ENCODE results near the gene PLCB3. TPM values are rescaled to one million over a fixed set of nuclear protein-coding genes. Genes with fewer than 3 reads are reported as not detected.
A peak's percentile ranks its signal among the peaks of the same experiment; 100 is the strongest.

PLCB3 gene
- polyA plus RNA-seq, 1 donor from 2014 or later = 2.1 TPM

DNA sequence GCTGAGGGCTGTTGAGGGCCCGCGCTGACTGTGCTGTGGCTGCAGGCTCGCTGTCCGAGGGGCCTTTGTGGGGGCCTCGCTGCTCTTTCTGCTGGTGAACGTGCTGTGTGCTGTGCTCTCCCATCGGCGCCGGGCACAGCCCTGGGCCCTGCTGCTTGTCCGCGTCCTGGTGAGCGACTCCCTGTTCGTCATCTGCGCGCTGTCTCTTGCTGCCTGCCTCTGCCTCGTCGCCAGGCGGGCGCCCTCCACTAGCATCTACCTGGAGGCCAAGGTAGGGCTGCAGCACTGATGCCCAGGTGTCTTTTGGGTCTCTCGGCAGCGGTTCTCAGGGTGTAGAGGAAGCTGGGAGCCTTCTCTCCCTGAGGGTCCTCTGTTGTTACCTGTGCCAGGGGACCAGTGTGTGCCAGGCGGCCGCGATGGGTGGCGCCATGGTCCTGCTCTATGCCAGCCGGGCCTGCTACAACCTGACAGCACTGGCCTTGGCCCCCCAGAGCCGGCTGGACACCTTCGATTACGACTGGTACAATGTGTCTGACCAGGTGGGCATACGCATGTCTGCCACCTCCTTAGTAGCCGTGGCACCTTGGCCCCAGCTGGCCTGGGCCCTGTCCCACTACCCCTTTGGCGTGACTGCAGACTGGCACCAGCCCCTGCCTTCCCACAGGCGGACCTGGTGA is 36.5 kb downstream of the PLCB3 start:
- H3K9me2 ChIP-seq (ENCODE audit: insufficient read depth, low read length) = no peaks in the 10 kb centered on the region
- peak overlapping the region; percentile 90 for H3K4me3 ChIP-seq (ENCODE audit: low read length)
- no peaks in the 10 kb centered on the region for H3K36me3 ChIP-seq (ENCODE audit: insufficient read depth, low read length)
- peaks cover 11% of the 10 kb centered on the region for H3K79me2 ChIP-seq (replicated peaks; ENCODE audit: insufficient read depth, low read length)
- H3K9ac ChIP-seq (ENCODE audit: low read length) = no peak overlapping the region
- H2AFZ ChIP-seq (ENCODE audit: low read depth, low read length) = no peak overlapping the region
- H3K27ac ChIP-seq (ENCODE audit: low read length) = no peak overlapping the region
- TF ChIP-seq, protein P1, sequence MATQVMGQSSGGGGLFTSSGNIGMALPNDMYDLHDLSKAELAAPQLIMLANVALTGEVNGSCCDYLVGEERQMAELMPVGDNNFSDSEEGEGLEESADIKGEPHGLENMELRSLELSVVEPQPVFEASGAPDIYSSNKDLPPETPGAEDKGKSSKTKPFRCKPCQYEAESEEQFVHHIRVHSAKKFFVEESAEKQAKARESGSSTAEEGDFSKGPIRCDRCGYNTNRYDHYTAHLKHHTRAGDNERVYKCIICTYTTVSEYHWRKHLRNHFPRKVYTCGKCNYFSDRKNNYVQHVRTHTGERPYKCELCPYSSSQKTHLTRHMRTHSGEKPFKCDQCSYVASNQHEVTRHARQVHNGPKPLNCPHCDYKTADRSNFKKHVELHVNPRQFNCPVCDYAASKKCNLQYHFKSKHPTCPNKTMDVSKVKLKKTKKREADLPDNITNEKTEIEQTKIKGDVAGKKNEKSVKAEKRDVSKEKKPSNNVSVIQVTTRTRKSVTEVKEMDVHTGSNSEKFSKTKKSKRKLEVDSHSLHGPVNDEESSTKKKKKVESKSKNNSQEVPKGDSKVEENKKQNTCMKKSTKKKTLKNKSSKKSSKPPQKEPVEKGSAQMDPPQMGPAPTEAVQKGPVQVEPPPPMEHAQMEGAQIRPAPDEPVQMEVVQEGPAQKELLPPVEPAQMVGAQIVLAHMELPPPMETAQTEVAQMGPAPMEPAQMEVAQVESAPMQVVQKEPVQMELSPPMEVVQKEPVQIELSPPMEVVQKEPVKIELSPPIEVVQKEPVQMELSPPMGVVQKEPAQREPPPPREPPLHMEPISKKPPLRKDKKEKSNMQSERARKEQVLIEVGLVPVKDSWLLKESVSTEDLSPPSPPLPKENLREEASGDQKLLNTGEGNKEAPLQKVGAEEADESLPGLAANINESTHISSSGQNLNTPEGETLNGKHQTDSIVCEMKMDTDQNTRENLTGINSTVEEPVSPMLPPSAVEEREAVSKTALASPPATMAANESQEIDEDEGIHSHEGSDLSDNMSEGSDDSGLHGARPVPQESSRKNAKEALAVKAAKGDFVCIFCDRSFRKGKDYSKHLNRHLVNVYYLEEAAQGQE (IDR thresholded peaks at IDR 0.05; ENCODE audit: borderline replicate concordance) = no peak
- TF ChIP-seq, protein P2, sequence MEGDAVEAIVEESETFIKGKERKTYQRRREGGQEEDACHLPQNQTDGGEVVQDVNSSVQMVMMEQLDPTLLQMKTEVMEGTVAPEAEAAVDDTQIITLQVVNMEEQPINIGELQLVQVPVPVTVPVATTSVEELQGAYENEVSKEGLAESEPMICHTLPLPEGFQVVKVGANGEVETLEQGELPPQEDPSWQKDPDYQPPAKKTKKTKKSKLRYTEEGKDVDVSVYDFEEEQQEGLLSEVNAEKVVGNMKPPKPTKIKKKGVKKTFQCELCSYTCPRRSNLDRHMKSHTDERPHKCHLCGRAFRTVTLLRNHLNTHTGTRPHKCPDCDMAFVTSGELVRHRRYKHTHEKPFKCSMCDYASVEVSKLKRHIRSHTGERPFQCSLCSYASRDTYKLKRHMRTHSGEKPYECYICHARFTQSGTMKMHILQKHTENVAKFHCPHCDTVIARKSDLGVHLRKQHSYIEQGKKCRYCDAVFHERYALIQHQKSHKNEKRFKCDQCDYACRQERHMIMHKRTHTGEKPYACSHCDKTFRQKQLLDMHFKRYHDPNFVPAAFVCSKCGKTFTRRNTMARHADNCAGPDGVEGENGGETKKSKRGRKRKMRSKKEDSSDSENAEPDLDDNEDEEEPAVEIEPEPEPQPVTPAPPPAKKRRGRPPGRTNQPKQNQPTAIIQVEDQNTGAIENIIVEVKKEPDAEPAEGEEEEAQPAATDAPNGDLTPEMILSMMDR (IDR thresholded peaks at IDR 0.05; ENCODE audit: poor library complexity, severe bottlenecking) = no peak
- TF ChIP-seq EP300 (conservative IDR thresholded peaks at IDR 0.05; ENCODE audit: poor library complexity, severe bottlenecking) (no peak), TAF1 (IDR thresholded peaks at IDR 0.05; ENCODE audit: low read depth) (no peak), MXI1 (conservative IDR thresholded peaks at IDR 0.05; ENCODE audit: poor library complexity, severe bottlenecking) (no peak), RAD21 (conservative IDR thresholded peaks at IDR 0.05) (no peak), SMC3 (conservative IDR thresholded peaks at IDR 0.05; ENCODE audit: poor library complexity) (no peak), EZH2 (IDR thresholded peaks at IDR 0.05; ENCODE audit: borderline replicate concordance, insufficient read depth, low read length, poor library complexity, severe bottlenecking) (no peak), POLR2AphosphoS5 (IDR thresholded peaks at IDR 0.05) (no peak)
- H3K27me3 ChIP-seq (ENCODE audit: insufficient read depth, low read depth, low read length) = peaks cover 34% of the 10 kb centered on the region
- H4K20me1 ChIP-seq (ENCODE audit: insufficient read depth) = no peaks in the 10 kb centered on the region
- H3K4me2 ChIP-seq (ENCODE audit: low read length) = no peak overlapping the region
- H3F3A ChIP-seq (ENCODE audit: insufficient read depth, low read length, poor library complexity, severe bottlenecking) = no peaks in the 10 kb centered on the region
- H3K9me3 ChIP-seq (ENCODE audit: low read length) = no peaks in the 10 kb centered on the region

DNA sequence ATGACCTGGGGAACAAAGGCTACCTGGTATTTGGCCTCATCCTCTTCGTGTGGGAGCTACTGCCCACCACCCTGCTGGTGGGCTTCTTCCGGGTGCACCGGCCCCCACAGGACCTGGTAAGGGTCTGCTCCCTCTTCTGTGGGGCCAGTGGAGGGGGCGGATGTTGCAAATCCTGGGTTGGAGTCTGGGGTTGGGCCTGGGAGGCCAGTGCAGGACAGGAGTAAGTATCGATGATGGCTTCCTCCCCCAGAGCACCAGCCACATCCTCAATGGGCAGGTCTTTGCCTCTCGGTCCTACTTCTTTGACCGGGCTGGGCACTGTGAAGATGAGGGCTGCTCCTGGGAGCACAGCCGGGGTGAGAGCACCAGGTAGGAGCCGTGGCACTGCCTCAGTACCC is 37.0 kb downstream of the PLCB3 start:
- Histone ChIP-seq H3K27me3 (ENCODE audit: insufficient read depth, low read depth, low read length) (peaks cover 39% of the 10 kb centered on the region), H3F3A (ENCODE audit: insufficient read depth, low read length, poor library complexity, severe bottlenecking) (no peaks in the 10 kb centered on the region)
- TF ChIP-seq, protein P1 (IDR thresholded peaks at IDR 0.05; ENCODE audit: borderline replicate concordance) = no peak
- no peak for TF ChIP-seq TAF1 (IDR thresholded peaks at IDR 0.05; ENCODE audit: low read depth)
- TF ChIP-seq, protein P2 (IDR thresholded peaks at IDR 0.05; ENCODE audit: poor library complexity, severe bottlenecking) = no peak
- TF ChIP-seq POLR2AphosphoS5 (IDR thresholded peaks at IDR 0.05) = no peak
- no peak for TF ChIP-seq EZH2 (IDR thresholded peaks at IDR 0.05; ENCODE audit: borderline replicate concordance, insufficient read depth, low read length, poor library complexity, severe bottlenecking)
- TF ChIP-seq MXI1 (conservative IDR thresholded peaks at IDR 0.05; ENCODE audit: poor library complexity, severe bottlenecking) = no peak
- no peak for TF ChIP-seq RAD21 (conservative IDR thresholded peaks at IDR 0.05)
- TF ChIP-seq EP300 (conservative IDR thresholded peaks at IDR 0.05; ENCODE audit: poor library complexity, severe bottlenecking) = no peak
- no peak for TF ChIP-seq SMC3 (conservative IDR thresholded peaks at IDR 0.05; ENCODE audit: poor library complexity)

More for the DNA sequence above, 37.0 kb downstream of the PLCB3 start:
- no peaks in the 10 kb centered on the region for H3K36me3 ChIP-seq (ENCODE audit: insufficient read depth, low read length)
- peak overlapping the region; percentile 90 for H3K4me3 ChIP-seq (ENCODE audit: low read length)
- H3K79me2 ChIP-seq (replicated peaks; ENCODE audit: insufficient read depth, low read length) = peaks cover 9% of the 10 kb centered on the region
- no peaks in the 10 kb centered on the region for H3K9me2 ChIP-seq (ENCODE audit: insufficient read depth, low read length)
- no peak overlapping the region for H2AFZ ChIP-seq (ENCODE audit: low read depth, low read length)
- H3K4me2 ChIP-seq (ENCODE audit: low read length) = no peak overlapping the region
- H3K27ac ChIP-seq (ENCODE audit: low read length) = no peak overlapping the region
- no peaks in the 10 kb centered on the region for H4K20me1 ChIP-seq (ENCODE audit: insufficient read depth)
- no peaks in the 10 kb centered on the region for H3K9me3 ChIP-seq (ENCODE audit: low read length)
- no peak overlapping the region for H3K9ac ChIP-seq (ENCODE audit: low read length)
